Gastrocnemius medialis (tissue), 4 donors: Measurements from ENCODE around the gene LRRC8C.

Source experiments
- CTCF ChIP-seq, 5 experiments: fragments of 450-650 bp in 3 of 5; fragments of 200-600 bp in 2 of 5; sonication (generic) in 2 of 5; IDR thresholded peaks in 4 of 5; conservative IDR thresholded peaks in 1 of 5; 1 replicate in 4 of 5; 2 replicates in 1 of 5; pipeline ENCODE4 v1.5.1; 2016 to 2019; ENCODE audit warnings: antibody characterized with exemption in 5 of 5, mild to moderate bottlenecking in 3 of 5, moderate library complexity in 3 of 5
- POLR2A ChIP-seq, 2 donors: fragments of 450-650 bp; IDR thresholded peaks; one replicate each; pipeline ENCODE4 v1.6.1; 2017; ENCODE audit warnings: antibody characterized with exemption in 2 of 2, mild to moderate bottlenecking in 2 of 2, moderate library complexity in 2 of 2

GRCh38 chr1:89669441-89669840, 36.5 kb downstream of the LRRC8C start:
- TF ChIP-seq CTCF (IDR thresholded peaks at IDR 0.05 in 4 of 5, conservative IDR thresholded peaks at IDR 0.05 in 1 of 5): no peak
- TF ChIP-seq POLR2A (IDR thresholded peaks at IDR 0.05): no peak
